OCI-LY3 (cell line): ENCODE measurements around the gene HADH.

Source experiments
- EZH2phosphoT487 ChIP-seq: fragments of 200-600 bp; shearing (Covaris generic); IDR thresholded peaks from 2 replicates; pipeline ENCODE4 v1.6.1; 2018; ENCODE audit warnings: antibody characterized with exemption, mixed run types, low read depth
- TF ChIP-seq, protein P1 (sequence below): fragments of 200-600, 300-600 bp; sonication (generic); IDR thresholded peaks from 2 replicates; pipeline ENCODE4 v1.5.1; 2014; ENCODE audit warnings: antibody characterized with exemption, low read length, low read depth

GRCh38 chr4:108081256-108081655 is 91.6 kb downstream of the HADH start:
- TF ChIP-seq, protein P1, sequence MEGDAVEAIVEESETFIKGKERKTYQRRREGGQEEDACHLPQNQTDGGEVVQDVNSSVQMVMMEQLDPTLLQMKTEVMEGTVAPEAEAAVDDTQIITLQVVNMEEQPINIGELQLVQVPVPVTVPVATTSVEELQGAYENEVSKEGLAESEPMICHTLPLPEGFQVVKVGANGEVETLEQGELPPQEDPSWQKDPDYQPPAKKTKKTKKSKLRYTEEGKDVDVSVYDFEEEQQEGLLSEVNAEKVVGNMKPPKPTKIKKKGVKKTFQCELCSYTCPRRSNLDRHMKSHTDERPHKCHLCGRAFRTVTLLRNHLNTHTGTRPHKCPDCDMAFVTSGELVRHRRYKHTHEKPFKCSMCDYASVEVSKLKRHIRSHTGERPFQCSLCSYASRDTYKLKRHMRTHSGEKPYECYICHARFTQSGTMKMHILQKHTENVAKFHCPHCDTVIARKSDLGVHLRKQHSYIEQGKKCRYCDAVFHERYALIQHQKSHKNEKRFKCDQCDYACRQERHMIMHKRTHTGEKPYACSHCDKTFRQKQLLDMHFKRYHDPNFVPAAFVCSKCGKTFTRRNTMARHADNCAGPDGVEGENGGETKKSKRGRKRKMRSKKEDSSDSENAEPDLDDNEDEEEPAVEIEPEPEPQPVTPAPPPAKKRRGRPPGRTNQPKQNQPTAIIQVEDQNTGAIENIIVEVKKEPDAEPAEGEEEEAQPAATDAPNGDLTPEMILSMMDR, result no peak
- no peak for TF ChIP-seq EZH2phosphoT487
